GM04504 (cell line): ENCODE measurements around the gene AAR2.

ENCODE experiments used
- DNase-seq: peaks from one replicate; pipeline ENCODE4 v3.0.0-alpha.2; 2012; ENCODE audit warnings: low read depth

Gene AAR2

DNA sequence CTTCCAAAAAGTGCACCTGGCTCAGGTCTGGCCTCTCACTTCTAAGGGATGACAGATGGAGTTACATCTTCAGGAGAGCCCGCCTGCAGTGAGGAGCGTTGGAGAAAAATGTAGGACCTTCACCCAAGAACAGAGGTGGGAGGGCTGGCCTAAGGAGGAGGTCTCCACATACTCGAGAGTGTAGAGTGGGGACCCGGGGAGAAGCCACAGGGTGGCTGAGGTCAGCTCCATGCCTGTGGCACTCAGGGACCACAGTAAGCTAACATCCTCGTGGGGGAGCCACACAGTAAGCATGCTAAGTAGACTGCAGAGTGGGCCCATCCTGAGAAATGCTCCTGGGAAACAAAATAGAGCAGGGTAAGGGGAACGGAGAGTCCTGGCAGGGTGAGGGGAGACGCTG lies 24.0 kb downstream of the AAR2 start:
- no peak for DNase-seq

- DNase-seq, result no peak
Observed at GRCh38 chr20:36261389-36262105, 25.3 kb downstream of the AAR2 start.

GRCh38 chr20:36262440-36262839 lies 26.2 kb downstream of the AAR2 start:
- DNase-seq, result no peak

- DNase-seq, result no peak
Observed at GRCh38 chr20:36264426-36265246, 28.4 kb downstream of the AAR2 start.

GRCh38 chr20:36266189-36266588 lies 29.9 kb downstream of the AAR2 start:
- DNase-seq, result no peak

- DNase-seq, result no peak
Observed at GRCh38 chr20:36267605-36268381, 31.5 kb downstream of the AAR2 start.

GRCh38 chr20:36268440-36269342 lies 32.4 kb downstream of the AAR2 start:
- DNase-seq, result no peak

DNA sequence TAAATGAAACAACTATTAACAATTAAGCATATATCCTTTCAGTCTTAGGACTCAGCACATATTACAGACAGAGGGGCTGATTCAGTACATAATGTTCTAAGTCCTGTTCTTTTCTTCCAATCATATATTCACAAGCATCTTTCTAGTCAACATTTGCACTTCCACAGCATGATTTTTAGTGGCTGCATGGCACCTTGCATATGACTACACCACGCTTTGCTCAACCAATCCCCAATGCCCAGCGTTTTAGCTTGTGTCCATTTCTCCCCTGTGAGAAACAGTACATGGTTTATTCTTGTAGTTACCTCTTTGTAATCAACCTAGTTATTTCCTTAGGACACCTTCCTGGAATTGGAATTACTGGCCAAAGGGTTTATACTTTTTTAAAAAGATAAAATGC lies 33.2 kb downstream of the AAR2 start:
- no peak for DNase-seq

DNA sequence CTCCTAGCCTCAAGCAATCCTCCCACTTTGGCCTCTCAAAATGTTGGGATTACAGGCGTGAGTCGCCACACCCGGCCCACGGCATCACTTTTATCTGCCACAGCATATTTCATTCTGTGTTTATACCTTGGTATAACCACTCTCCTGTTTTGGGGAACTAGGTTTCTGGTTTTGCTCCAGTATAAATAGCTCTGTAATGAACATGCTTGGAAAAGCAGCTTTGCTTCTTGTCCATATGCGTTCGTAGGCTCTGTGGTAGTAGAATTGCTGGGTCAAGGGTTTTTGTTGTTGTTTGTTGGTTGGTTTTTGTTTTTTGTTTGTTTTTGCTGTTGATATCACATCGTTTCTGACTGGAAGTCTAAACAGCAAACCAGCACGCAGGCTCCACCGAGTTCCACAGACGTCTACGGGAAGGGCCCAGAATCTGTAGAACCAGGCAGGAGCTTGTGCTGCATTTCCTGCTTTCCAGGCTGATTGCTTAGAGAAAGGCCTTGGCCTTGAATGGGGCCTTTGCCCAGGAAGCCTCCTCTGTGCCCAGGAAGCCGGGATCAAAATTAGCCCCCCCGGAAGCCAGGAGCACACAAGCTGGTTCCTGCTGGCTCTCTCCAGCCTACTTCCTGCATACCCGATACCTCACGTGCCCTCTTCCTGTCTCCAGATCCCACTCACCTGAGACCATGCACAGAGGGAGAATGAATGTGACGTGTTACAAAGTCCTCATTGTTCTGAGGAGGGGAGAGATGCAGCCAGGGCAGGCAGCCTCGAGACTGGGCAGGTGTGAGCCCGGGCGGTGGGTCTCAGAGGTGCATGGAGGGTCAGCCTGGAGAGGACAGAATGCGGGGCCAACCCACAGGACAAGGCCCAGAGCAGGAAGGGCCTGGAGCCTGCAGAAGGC lies 34.7 kb downstream of the AAR2 start:
- DNase-seq, result no peak

DNA sequence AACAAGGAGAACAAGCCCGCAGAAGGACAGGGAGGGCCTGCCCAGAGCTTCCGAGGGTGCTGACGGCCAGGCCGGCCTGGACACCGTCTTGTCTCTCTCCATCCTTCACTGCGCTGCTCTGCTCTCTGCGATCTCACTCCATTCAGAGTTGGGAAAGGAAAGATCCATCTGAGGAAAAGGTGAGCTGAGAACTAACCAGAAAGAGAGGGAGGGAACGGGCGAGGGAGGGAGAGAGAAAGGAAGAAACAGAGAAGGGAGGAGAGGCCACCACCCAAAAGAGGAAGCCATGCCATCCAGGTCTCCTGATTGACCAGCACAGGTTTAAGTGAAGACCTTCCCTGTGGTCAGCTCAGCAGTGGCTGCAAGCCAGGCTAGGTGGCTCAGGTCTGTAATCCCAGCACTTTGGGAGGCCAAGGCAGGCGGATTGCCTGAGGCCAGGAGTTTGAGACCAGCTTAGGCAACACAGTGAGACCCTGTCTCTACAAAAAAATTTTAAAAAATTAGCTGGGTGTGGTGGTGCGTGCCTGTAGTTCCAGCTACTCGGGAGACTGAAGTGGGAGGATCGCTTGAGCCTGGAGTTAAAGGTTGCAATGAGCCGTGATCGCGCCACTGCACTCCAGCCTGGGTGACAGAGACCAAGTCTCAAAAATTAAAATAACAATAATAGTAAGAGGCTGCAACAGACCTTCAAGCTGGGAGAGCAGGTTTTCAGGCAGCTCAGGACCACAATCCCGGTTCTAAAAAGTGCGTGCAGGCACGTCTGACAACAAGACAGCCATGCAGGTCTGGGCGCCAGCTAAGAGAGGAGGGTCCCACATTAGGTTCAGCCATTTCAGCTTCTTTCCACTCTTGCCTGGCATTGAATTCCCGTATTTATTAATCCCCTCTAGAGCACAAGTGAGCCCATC lies 35.6 kb downstream of the AAR2 start:
- DNase-seq, result no peak

- no peak for DNase-seq
Observed at GRCh38 chr20:36272547-36273220, 36.4 kb downstream of the AAR2 start.

DNA sequence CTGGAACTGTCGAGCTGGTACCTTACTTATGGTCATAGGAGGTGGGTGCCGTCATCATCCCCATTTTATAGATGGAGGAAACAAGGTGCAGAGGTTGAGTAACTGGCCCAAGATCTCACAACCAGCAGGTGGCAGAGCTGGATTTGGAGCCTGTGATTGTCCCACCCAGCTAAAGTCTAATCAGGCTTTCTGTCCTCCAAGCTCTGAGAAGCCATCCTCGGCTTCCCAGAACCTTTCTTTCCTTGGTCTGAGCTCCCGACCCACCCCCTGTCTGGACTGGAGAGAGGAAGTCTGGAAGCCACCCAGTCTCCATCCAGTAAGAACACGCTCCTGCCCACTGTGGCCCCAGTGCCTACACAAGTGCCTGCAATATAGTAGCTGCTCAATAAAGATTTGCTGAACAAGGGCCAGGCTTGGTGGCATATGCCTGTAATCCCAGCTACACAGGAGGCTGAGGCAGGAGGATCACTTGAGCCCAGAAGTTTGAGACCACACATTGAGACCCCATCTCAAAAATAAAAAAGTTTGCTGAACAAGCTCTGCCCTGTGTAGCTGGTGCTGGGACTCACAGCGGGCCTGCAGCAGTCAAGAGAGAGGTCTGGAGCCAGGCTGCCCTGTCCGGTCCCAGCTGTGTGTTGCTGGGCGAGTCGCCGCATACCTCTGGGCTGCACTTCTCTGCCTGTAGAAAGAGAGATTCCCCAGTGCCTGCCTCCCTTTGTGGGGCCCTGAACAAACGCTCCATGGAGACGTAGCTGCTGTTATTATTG lies 37.3 kb downstream of the AAR2 start:
- no peak for DNase-seq

GRCh38 chr20:36274181-36274841 lies 38.0 kb downstream of the AAR2 start:
- no peak for DNase-seq

DNA sequence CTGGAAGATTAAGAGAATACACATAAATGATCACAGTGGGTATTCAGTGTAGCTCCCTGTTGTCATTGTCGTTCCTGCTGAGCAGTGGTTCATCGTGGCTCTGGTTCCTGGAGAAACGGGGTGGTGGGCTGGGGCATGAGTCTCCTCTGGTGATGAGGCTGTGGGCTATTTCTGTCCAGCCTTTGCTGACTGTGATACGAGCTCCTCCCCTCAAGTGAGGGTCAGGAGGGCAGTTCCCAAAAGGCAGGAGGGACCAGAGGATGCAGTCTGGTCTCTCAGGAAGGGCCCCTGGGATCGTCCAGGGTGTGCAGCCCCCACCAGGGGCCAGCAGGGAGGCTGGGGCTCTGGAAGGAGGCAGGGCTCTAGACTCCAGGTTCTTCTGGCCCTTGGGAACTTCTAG lies 38.7 kb downstream of the AAR2 start:
- no peak for DNase-seq

DNA sequence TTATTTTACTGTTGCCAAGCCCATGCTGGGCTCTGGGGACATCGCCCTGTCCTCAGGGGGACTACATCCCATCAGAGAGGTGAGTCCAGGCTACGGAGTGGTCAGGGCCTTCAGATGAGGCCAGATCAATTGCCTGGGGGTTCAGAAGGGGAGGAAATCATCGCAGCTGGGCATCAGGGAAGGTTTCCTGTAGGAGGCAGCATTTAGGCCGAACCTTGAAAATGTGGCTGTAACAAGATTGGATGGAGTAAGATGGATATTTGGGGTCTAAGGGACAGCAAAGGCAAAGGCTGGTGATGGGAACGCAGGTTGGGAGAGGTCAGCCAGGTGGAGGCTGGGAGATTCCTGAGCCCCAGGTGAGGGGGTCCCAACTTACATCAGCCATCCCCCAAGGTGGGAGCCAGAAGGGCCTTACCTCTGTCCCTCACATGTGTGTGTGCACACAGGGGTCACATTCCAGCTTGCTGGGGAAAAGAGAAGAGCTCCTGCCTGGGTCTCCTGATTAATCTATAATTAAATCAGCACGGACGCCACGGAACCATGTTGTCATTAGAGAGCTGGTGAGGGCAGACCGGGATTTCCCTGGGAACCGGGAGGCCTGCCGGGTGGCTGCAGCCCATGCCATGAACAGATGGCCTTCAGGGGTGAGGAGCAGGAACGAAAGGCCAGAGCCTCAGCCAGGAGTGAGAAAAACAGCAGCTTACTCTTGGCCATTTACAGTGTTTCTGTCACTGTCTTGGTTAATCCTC lies 39.3 kb downstream of the AAR2 start:
- DNase-seq, result no peak

DNA sequence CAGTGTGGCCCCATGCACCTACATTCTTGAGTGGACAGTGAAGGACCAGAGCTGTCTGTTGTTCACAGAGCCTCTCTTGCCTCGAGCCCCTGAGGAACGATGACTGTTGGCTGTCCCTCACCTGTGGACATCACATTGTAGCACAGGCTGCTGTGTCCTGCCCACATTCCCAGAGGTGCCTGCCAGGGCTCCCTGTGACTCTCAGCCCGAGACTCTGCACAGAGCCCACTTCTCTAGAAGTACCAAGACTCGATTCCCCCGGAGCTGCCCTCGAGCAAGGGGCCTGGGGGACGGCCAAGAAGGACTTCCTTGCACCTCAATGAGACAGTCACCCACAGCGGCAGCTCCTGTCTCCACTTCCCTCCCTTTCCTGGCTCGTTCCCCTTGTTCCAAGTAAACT lies 41.3 kb downstream of the AAR2 start:
- no peak for DNase-seq

- DNase-seq, result no peak
Observed at GRCh38 chr20:36279362-36279761, 43.1 kb downstream of the AAR2 start.
